Measurements from ENCODE around the gene PACRG. TPM values are rescaled to one million over a fixed set of nuclear protein-coding genes. Genes with fewer than 3 reads are reported as not detected.

Gene PACRG
- total and polyA plus RNA-seq, 8 donors = 1.5 to 6.8 (median 4.6) TPM

- peak; percentile 18 for ATAC-seq
- no peaks in the 10 kb centered on the region for H3K9me3 ChIP-seq
Measured at GRCh38 chr6:163264662-163265035, 536.9 kb downstream of the PACRG start.

GRCh38 chr6:163281634-163282033 is 553.9 kb downstream of the PACRG start:
- Histone ChIP-seq H3K27me3 (no peaks in the 10 kb centered on the region), H3K4me1 (no peaks in the 10 kb centered on the region), H3K36me3 (no peaks in the 10 kb centered on the region), H3K9me3 (no peaks in the 10 kb centered on the region), H3K4me3 (no peak overlapping the region), H3K27ac (no peak overlapping the region)
- intact Hi-C loops (cut with DNase I) = no loop called here
- ATAC-seq = no peak
- no peak for DNase-seq
- TF ChIP-seq CTCF (IDR thresholded peaks at IDR 0.05) = no peak

More at GRCh38 chr6:163264662-163265035, 536.9 kb downstream of the PACRG start:
- TF ChIP-seq CTCF (IDR thresholded peaks at IDR 0.05) = no peak
- Histone ChIP-seq H3K27ac (no peak overlapping the region), H3K4me1 (peaks cover 0 to 12% of the 10 kb centered on the region in 2 donors), H3K36me3 (no peaks in the 10 kb centered on the region), H3K27me3 (no peaks in the 10 kb centered on the region), H3K4me3 (no peak overlapping the region)
- intact Hi-C loops (cut with DNase I) = no loop called here
- no peak for DNase-seq

- DNase-seq (no peak), ATAC-seq (no peak)
- Histone ChIP-seq H3K36me3 (no peaks in the 10 kb centered on the region), H3K4me3 (no peak overlapping the region), H3K4me1 (no peaks in the 10 kb centered on the region), H3K27me3 (no peaks in the 10 kb centered on the region), H3K9me3 (no peaks in the 10 kb centered on the region), H3K27ac (no peak overlapping the region)
- intact Hi-C loops (cut with DNase I) = no loop called here
- TF ChIP-seq CTCF (IDR thresholded peaks at IDR 0.05) = no peak
Measured at GRCh38 chr6:163282672-163283071, 554.9 kb downstream of the PACRG start.

- DNase-seq (no peak), ATAC-seq (no peak)
- no peaks in the 10 kb centered on the region for H3K27me3 ChIP-seq
- no peak overlapping the region for H3K4me3 ChIP-seq
- no peaks in the 10 kb centered on the region for H3K36me3 ChIP-seq
- intact Hi-C loops (cut with DNase I) = no loop called here
- H3K27ac ChIP-seq = no peak overlapping the region
- no peak for TF ChIP-seq CTCF (IDR thresholded peaks at IDR 0.05)
- H3K9me3 ChIP-seq = no peaks in the 10 kb centered on the region
- H3K4me1 ChIP-seq = no peaks in the 10 kb centered on the region
Measured at GRCh38 chr6:163284151-163284550, 556.4 kb downstream of the PACRG start.

GRCh38 chr6:163285691-163286090 is 557.9 kb downstream of the PACRG start:
- no peak for ATAC-seq
- Histone ChIP-seq H3K4me1 (no peaks in the 10 kb centered on the region), H3K4me3 (no peak overlapping the region), H3K27ac (no peak overlapping the region), H3K36me3 (no peaks in the 10 kb centered on the region), H3K27me3 (no peaks in the 10 kb centered on the region), H3K9me3 (no peaks in the 10 kb centered on the region)
- no peak for DNase-seq
- intact Hi-C loops (cut with DNase I) = no loop called here
- TF ChIP-seq CTCF (IDR thresholded peaks at IDR 0.05) = no peak

Measured in left lung (tissue), 10 donors.